ENCODE data around the gene MFNG.

The MFNG gene

GRCh38 chr22:37493979-37494378 lies 7.8 kb upstream of the MFNG start:
- no peak for DNase-seq (ENCODE audit: low read depth, low spot score)

- peak; percentile 24 for DNase-seq (ENCODE audit: low read depth, low spot score)
Measured at GRCh38 chr22:37492428-37493344, 6.5 kb upstream of the MFNG start.

- no peak for DNase-seq (ENCODE audit: low read depth, low spot score)
Measured at GRCh38 chr22:37491559-37492427, 5.6 kb upstream of the MFNG start.

- no peak for DNase-seq (ENCODE audit: low read depth, low spot score)
Measured at GRCh38 chr22:37491106-37491505, 4.9 kb upstream of the MFNG start.

- no peak for DNase-seq (ENCODE audit: low read depth, low spot score)
Measured at GRCh38 chr22:37489983-37490382, 3.8 kb upstream of the MFNG start.

GRCh38 chr22:37488337-37489135 lies 2.4 kb upstream of the MFNG start:
- no peak for DNase-seq (ENCODE audit: low read depth, low spot score)

GRCh38 chr22:37487571-37487970 lies 1.4 kb upstream of the MFNG start:
- DNase-seq (ENCODE audit: low read depth, low spot score): no peak

- DNase-seq (ENCODE audit: low read depth, low spot score): no peak
Measured at GRCh38 chr22:37487129-37487528, 945 bp upstream of the MFNG start.

GRCh38 chr22:37485395-37486223 lies 575 bp downstream of the MFNG start:
- DNase-seq (ENCODE audit: low read depth, low spot score): no peak

- peak; percentile 50 for DNase-seq (ENCODE audit: low read depth, low spot score)
Measured at GRCh38 chr22:37484480-37485394, 1.4 kb downstream of the MFNG start.

- no peak for DNase-seq (ENCODE audit: low read depth, low spot score)
Measured at GRCh38 chr22:37483050-37483449, 3.1 kb downstream of the MFNG start.

- no peak for DNase-seq (ENCODE audit: low read depth, low spot score)
Measured at GRCh38 chr22:37482244-37482643, 3.9 kb downstream of the MFNG start.

- no peak for DNase-seq (ENCODE audit: low read depth, low spot score)
Measured at GRCh38 chr22:37481347-37481907, 4.8 kb downstream of the MFNG start.

GRCh38 chr22:37480387-37481346 lies 5.5 kb downstream of the MFNG start:
- no peak for DNase-seq (ENCODE audit: low read depth, low spot score)

- DNase-seq (ENCODE audit: low read depth, low spot score): no peak
Measured at GRCh38 chr22:37479196-37479595, 7.0 kb downstream of the MFNG start.

- no peak for DNase-seq (ENCODE audit: low read depth, low spot score)
Measured at GRCh38 chr22:37476389-37477329, 9.5 kb downstream of the MFNG start.

GRCh38 chr22:37474447-37475090 lies 11.6 kb downstream of the MFNG start:
- no peak for DNase-seq (ENCODE audit: low read depth, low spot score)
